ENCODE results near the gene THAP3.
A peak's percentile ranks its signal among the peaks of the same experiment; 100 is the strongest.
"Not testable (repeated sequence)": the region's sequence is repeated elsewhere in the genome, so short reads cannot be mapped to it uniquely, and the experiment has no call there.

Gene THAP3

DNA sequence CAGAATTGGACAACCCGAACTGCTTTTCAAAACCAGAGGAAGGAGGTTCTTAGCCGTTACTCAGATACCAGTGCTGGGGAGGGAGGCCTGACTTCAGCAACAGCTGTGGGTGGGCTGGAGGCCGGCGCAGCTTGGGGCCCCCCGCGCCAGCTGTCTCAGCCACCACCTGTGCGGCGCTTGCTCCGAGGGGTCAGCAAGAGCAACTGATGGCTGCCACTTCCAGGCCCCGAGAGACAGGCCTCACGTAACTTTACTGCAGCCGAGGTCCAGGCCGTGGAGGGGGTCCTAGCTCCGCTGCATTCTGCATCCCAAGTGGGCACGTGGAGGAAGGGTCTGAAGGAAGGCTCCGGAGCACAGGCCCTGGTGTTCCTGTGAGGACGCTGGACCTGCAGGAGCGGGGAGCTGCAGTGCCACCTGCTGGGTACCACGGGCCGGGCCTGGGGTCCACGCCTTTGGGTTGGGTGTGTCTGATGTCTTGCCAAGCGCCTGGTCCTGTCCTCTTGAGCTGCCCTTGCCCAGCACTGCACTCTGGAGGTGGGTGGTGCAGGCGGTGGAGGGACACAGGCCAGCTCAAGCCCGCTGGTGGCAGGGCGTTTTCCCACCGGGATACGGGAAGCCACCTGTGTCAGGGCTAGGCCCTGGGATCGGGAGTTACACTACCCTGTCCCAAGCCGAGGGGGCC is 9.8 kb downstream of the THAP3 start:
- TF ChIP-seq, protein P1, sequence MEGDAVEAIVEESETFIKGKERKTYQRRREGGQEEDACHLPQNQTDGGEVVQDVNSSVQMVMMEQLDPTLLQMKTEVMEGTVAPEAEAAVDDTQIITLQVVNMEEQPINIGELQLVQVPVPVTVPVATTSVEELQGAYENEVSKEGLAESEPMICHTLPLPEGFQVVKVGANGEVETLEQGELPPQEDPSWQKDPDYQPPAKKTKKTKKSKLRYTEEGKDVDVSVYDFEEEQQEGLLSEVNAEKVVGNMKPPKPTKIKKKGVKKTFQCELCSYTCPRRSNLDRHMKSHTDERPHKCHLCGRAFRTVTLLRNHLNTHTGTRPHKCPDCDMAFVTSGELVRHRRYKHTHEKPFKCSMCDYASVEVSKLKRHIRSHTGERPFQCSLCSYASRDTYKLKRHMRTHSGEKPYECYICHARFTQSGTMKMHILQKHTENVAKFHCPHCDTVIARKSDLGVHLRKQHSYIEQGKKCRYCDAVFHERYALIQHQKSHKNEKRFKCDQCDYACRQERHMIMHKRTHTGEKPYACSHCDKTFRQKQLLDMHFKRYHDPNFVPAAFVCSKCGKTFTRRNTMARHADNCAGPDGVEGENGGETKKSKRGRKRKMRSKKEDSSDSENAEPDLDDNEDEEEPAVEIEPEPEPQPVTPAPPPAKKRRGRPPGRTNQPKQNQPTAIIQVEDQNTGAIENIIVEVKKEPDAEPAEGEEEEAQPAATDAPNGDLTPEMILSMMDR (IDR thresholded peaks at IDR 0.05; ENCODE audit: low read depth, low read length), result peak; percentile 30; the same call in 1 of the 2 replicates
- no peak overlapping the region for H3K4me3 ChIP-seq (ENCODE audit: low read depth, low read length)

DNA sequence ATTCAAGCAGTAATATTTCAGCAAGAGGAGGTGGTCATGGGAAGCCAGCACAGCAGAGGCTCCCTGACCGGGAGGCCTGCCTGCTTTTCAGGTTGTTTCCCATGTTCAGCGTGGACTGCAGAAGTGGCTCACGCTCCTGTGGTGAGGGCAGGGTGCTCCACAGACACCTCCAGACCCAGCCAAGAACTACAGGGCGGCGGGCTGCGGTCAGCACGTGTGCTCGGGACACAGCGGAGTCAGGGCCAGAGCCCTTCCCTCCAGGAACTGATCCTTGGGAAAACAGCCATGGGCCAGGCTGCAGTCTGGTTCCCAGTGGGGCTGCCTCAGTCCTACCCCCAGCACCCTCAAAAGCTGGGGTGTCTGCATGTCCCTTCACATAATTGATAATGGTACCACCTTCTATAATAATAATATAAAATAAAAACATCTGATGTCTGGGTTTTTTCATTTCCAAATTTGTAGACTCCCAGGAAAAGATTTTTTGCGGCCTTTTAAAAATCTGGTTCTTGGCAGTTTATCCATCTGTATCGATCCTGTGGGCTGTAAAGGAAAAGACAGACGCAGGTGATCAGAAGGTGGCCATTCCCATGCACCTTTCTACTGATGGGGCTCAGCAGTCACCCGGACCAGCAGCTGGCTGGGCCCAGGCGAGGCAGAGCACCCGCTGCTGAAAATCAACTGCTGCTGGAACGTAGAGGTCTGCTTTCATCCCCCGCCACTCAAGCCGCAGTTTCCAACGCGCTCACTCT is 10.7 kb downstream of the THAP3 start:
- TF ChIP-seq, protein P1 (IDR thresholded peaks at IDR 0.05; ENCODE audit: low read depth, low read length), result no peak
- no peak overlapping the region for H3K4me3 ChIP-seq (ENCODE audit: low read depth, low read length)

- TF ChIP-seq, protein P1 (IDR thresholded peaks at IDR 0.05; ENCODE audit: low read depth, low read length), result no peak
- H3K4me3 ChIP-seq (ENCODE audit: low read depth, low read length), result no peak overlapping the region
Measured at GRCh38 chr1:6635910-6636760, 11.5 kb downstream of the THAP3 start.

DNA sequence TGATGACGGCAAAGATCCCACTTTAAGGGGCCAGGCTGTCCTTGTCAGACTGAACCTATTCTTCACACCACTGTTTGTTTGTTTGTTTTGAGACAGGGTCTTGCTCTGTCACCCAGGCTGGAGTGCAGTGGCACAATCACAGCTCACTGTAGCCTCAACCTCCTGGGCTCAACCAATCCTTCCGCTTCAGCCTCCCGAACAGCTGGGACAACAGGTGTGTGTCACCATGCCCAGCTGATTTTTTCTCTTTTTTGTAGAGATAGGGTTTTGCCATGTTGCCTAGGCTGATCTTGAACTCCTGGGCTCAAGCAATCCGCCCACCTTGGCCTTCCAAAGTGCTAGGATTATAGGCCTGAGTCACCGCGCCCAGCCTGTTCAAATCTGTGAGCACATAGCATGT is 12.1 kb downstream of the THAP3 start:
- H3K4me3 ChIP-seq (ENCODE audit: low read depth, low read length), result not testable (repeated sequence)

DNA sequence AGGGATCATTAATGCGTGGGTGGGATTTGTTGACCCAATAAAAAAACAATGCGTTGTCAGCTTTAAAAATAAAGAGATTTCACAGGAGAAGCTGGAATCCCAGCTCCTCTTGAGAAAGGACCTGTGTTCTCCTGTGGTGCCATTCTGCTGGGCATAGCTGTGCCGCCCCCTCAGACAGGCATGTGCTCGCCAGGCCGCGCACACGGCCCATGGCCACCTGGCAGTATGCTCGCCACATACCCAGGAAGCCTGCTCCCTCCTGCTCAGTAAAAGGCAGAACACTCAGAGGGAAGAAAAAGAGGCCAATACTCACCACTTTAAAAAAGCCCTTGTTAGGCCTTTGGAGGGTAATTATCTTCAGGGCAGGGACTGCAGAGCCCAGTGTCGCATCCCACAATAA is 13.1 kb downstream of the THAP3 start:
- H3K4me3 ChIP-seq (ENCODE audit: low read depth, low read length), result no peak overlapping the region
- TF ChIP-seq, protein P1 (IDR thresholded peaks at IDR 0.05; ENCODE audit: low read depth, low read length), result no peak

DNA sequence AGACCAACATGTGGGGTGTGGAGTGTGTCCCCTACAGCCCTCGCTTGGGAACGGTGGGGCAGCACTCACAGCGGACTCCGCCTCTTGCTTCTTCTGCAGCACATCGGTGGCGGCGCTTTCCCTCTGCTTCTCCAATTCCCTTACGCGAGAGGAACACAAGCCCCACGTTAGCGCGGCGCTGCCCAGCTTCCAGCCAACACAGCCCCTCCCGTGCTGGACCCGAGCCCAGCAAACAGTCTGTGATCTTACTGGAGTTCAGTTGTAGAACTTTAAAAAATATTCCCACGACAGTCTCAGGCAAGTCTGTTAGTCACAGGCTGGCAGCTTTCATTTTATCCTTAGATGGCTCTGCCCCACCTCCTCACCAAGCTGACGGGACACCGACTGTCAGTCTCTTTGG is 13.6 kb downstream of the THAP3 start:
- no peak overlapping the region for H3K4me3 ChIP-seq (ENCODE audit: low read depth, low read length)
- TF ChIP-seq, protein P1 (IDR thresholded peaks at IDR 0.05; ENCODE audit: low read depth, low read length), result no peak

- H3K4me3 ChIP-seq (ENCODE audit: low read depth, low read length), result not testable (repeated sequence)
Measured at GRCh38 chr1:6640867-6641266, 16.2 kb downstream of the THAP3 start.

- TF ChIP-seq, protein P1 (IDR thresholded peaks at IDR 0.05; ENCODE audit: low read depth, low read length), result no peak
- no peak overlapping the region for H3K4me3 ChIP-seq (ENCODE audit: low read depth, low read length)
Measured at GRCh38 chr1:6645018-6645417, 20.4 kb downstream of the THAP3 start.

Data from WI38 (cell line).